Heart left ventricle (tissue), 16 donors: Measurements from ENCODE around the gene GABRB3. TPM values are rescaled to one million over a fixed set of nuclear protein-coding genes. Genes with fewer than 3 reads are reported as not detected.
A peak's percentile ranks its signal among the peaks of the same experiment; 100 is the strongest.

Experiments used
- ATAC-seq, 4 donors: fragments of 200-7000 bp; cut with Tn5 transposase; one replicate each; pipeline ENCODE4 v1.9.1; 2020 to 2022; ENCODE audit warnings: moderate library complexity in 4 of 4, mild to moderate bottlenecking in 3 of 4, moderate number of reproducible peaks in 1 of 4
- DNase-seq, 5 donors: peaks; one replicate each; pipeline ENCODE4 v3.0.0-alpha.2; 2020
- H3K27ac ChIP-seq, 12 donors: fragments of 200-600 bp; sonication (generic) in 4 of 12; one replicate each; pipeline versions ENCODE4 v1.5.0 to v1.8.0; 2016 to 2022; ENCODE audit warnings: mild to moderate bottlenecking in 2 of 12
- H3K27me3 ChIP-seq, 9 donors: fragments of 200-600 bp; sonication (generic) in 2 of 9; one replicate each; pipeline versions ENCODE4 v1.5.1 to v1.8.0; 2016 to 2022; ENCODE audit warnings: mild to moderate bottlenecking in 3 of 9
- H3K36me3 ChIP-seq, 9 donors: fragments of 200-600 bp; sonication (generic) in 2 of 9; one replicate each; pipeline versions ENCODE4 v1.5.0 to v1.8.0; 2018 to 2022; ENCODE audit warnings: mild to moderate bottlenecking in 2 of 9
- H3K4me1 ChIP-seq, 12 donors: fragments of 200-600 bp; sonication (generic) in 4 of 12; one replicate each; pipeline versions ENCODE4 v1.5.0 to v1.8.0; 2016 to 2022; ENCODE audit warnings: mild to moderate bottlenecking in 3 of 12
- H3K4me3 ChIP-seq, 12 donors: fragments of 200-600 bp; sonication (generic) in 4 of 12; one replicate each; pipeline versions ENCODE4 v1.5.0 to v1.8.0; 2017 to 2022; ENCODE audit warnings: mild to moderate bottlenecking in 9 of 12, moderate library complexity in 4 of 12
- H3K9me3 ChIP-seq, 12 donors: fragments of 200-600 bp; sonication (generic) in 4 of 12; one replicate each; pipeline versions ENCODE4 v1.5.0 to v1.8.0; 2016 to 2022; ENCODE audit warnings: mild to moderate bottlenecking in 1 of 12
- POLR2A ChIP-seq, 2 donors: fragments of 450-650 bp; IDR thresholded peaks; one replicate each; pipeline ENCODE4 v1.6.1; 2017; ENCODE audit warnings: antibody characterized with exemption in 2 of 2, mild to moderate bottlenecking in 2 of 2, moderate library complexity in 2 of 2
- whole genome bisulfite sequencing, 4 donors: extraction: QIAGEN DNeasy Blood & Tissue Kit in 2 of 4; methylation state at CpG; one replicate each; pipeline versions ENCODE4 v1.1.5 to v1.1.7; 2013 to 2018; 5-methylcytosine and 5-hydroxymethylcytosine counted together
- intact Hi-C, 10 donors: fragments of 100-400 bp; cut with DNase I; formaldehyde crosslinking; loops; one replicate each; pipeline versions ENCODE4 v1.11.1 to v1.14.2; 2022
- polyA plus RNA-seq, 2 donors: library from polyadenylated mRNA; stranded (reverse); fragments of 200-250 nt; gene quantifications; one replicate each; pipeline ENCODE4 v1.2.3, GENCODE V29; 2013
- total RNA-seq, 9 donors: library from RNA; depleted of rRNA in 2 of 9; stranded (reverse); fragments of >200 nt in 2 of 9; fragmentation: NEBNext Ultra II Directional in 3 of 9; extraction: Animal tissue kit (Norgen Biotek cat#: 25700) in 3 of 9; gene quantifications; one replicate each; pipeline versions ENCODE4 v1.1.0 to v1.2.4, GENCODE V29; 2016 to 2023
- TF ChIP-seq, protein P1 (sequence below), 12 donors: fragments of 200-600 bp; sonication (generic) in 4 of 12; IDR thresholded peaks; one replicate each; pipeline versions ENCODE4 v1.5.0 to v1.8.0; 2018 to 2022; ENCODE audit warnings: antibody characterized with exemption in 12 of 12, mild to moderate bottlenecking in 5 of 12
- donor health status: ischemic (EF 13 %, LVEDD 7.1; RV severe dilation, severe dysfunction).
- donor health status: healthy with polysubstance abuse.
- donor health status: DM: no; HTN: yes; CAD: no.
- donor health status: DM: no; HTN: no; CAD: no.
- donor health status: ischemic (EF 25% LVEDD 6.9; RV normal size, moderate dysfunction).
- donor health status: ischemic (EF 25% LVEDD 5.7; RV mildly dilated, moderate dysfunction).
- donor health status: healthy.
- donor health status: DM: yes; HTN: yes; CAD: no.
- donor health status: ischemic (EF 35%, LVEDD 5.7; RV mildly dilated, moderate dysfunction).
- donor health status: nonischemic (EF 11% LVEDD 7.7; RV severe dilation, severe dysfunction).
- donor health status: DM: yes; HTN: yes; CAD: no.
- donor health status: PGD.
- donor health status: ischemic (EF 29% LVEDD 5.4; RV normal size, mild dysfunction).
- donor health status: nonischemic (EF 23%, LVEDD 6.1; RV moderate dilation, normal function).

GABRB3 gene
- total and polyA plus RNA-seq, 11 donors, result 0.42 to 4.4 (median 1.7) TPM

DNA sequence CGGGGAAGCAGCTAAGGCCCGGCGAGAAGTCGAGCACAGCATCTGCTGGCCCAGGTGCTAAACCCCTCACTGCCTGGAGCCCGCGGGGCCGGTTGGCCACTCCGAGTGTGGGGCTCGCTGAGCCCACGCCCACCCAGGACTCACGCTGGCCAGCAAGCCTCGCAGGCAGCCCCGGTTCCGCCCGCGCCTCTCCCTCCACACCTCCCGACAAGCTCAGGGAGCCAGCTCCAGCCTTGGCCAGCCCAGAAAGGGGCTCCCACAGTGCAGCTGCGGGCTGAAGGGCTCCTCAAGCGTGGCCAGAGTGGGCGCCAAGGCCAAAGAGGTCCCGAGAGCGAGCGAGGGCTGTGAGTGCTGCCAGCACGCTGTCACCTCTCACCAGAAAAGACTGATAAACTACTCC is 8.9 kb upstream of the GABRB3 start:
- WGBS, 4 donors, result 58 to 88% (median 69%) methylated on average over 11 to 24 of the region's 24 CpGs
- Histone ChIP-seq H3K9me3 (peaks cover 0 to 6% (median 0%) of the 10 kb centered on the region in 12 donors), H3K36me3 (no peaks in the 10 kb centered on the region), H3K27ac (no peak overlapping the region), H3K27me3 (peaks cover 0 to 2% (median 0%) of the 10 kb centered on the region in 9 donors), H3K4me3 (no peak overlapping the region), H3K4me1 (no peaks in the 10 kb centered on the region)
- intact Hi-C loops, result no loop called here
- DNase-seq (no peak), ATAC-seq (no peak)
- TF ChIP-seq, protein P1, sequence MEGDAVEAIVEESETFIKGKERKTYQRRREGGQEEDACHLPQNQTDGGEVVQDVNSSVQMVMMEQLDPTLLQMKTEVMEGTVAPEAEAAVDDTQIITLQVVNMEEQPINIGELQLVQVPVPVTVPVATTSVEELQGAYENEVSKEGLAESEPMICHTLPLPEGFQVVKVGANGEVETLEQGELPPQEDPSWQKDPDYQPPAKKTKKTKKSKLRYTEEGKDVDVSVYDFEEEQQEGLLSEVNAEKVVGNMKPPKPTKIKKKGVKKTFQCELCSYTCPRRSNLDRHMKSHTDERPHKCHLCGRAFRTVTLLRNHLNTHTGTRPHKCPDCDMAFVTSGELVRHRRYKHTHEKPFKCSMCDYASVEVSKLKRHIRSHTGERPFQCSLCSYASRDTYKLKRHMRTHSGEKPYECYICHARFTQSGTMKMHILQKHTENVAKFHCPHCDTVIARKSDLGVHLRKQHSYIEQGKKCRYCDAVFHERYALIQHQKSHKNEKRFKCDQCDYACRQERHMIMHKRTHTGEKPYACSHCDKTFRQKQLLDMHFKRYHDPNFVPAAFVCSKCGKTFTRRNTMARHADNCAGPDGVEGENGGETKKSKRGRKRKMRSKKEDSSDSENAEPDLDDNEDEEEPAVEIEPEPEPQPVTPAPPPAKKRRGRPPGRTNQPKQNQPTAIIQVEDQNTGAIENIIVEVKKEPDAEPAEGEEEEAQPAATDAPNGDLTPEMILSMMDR (IDR thresholded peaks at IDR 0.05), result no peak
- TF ChIP-seq POLR2A (IDR thresholded peaks at IDR 0.05), result no peak

DNA sequence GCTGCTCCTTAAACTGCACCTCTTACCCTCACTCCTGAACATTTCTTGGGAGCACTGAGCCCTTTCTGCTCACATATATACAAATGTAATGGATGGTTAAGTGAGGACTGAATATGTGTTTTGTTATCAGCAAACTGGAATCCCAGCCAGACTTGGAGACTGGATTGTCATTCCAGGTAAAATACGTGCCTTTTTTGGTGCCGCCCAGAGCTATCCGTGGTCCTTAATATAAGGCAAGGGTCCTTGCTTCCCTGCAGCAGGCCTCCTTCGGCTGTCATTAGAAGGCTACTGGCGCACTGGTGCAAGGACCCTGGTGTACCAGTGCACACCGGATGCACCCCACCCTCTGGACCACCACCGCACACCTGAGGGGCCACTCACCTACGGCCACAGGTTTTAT is 1.1 kb upstream of the GABRB3 start:
- peak overlapping the region in 2 of 12 donors; percentile 50 to 56 for H3K4me3 ChIP-seq
- H3K27ac ChIP-seq, result no peak overlapping the region
- intact Hi-C loops, result no loop called here
- H3K4me1 ChIP-seq, result peaks cover 0 to 27% (median 2%) of the 10 kb centered on the region in 12 donors
- H3K9me3 ChIP-seq, result no peaks in the 10 kb centered on the region
- ATAC-seq (no peak), DNase-seq (no peak)
- peaks cover 0 to 47% (median 18%) of the 10 kb centered on the region in 9 donors for H3K27me3 ChIP-seq
- H3K36me3 ChIP-seq, result no peaks in the 10 kb centered on the region
- WGBS, 4 donors, result 9 to 15% (median 13%) methylated on average over 8 of the region's 8 CpGs
- TF ChIP-seq POLR2A (IDR thresholded peaks at IDR 0.05), result no peak
- TF ChIP-seq, protein P1 (IDR thresholded peaks at IDR 0.05), result no peak

DNA sequence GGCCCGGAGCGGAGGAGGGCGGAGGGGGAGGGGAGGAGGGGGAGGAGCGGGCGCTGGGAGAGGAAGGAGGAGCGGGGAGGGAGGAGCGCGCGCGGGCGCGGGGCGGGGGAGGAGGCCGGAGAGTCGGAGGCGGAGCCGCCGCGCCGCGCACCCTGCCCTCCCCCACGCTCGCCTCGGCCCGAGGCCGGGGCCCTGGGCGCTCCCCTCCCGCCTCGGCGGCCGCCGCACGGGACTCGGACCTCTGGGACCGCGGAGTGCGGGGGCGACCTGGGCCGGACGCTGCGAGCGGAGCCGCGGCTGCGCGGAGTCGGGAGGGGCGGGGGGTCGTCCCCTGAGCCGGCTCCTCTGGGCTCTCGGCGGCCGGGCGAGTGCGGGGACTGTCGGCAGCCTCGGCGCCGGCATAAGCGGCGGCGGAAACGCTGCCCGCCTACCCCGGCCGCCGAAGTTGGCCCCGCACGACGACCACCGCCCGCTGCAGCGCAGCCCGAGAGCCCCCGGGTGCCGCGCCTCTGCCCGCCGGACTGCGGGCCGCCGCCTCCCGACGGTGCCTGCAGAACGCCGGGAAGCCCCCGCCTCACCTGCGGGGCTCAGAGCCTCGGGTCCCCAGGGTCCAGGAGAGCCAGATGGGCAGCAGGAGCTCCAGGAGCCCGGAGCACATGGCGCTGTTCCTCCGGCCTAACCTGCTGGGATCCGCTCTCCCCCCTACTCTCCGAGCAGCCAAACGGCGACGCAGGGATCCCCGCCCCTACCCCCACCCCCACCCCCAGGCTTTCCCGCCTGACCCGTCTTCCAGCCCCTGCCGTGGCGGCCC is 406 bp upstream of the GABRB3 start:
- Histone ChIP-seq H3K36me3 (no peaks in the 10 kb centered on the region), H3K4me3 (peak overlapping the region in 11 of 12 donors; percentile 14 to 56 (median 44)), H3K27ac (no peak overlapping the region), H3K27me3 (peaks cover 0 to 49% (median 18%) of the 10 kb centered on the region in 9 donors), H3K4me1 (peaks cover 0 to 27% (median 2%) of the 10 kb centered on the region in 12 donors), H3K9me3 (no peaks in the 10 kb centered on the region)
- intact Hi-C loops, result no loop called here
- DNase-seq, result peak; percentile 51 to 76 (median 60)
- WGBS, 4 donors, result 0 to 1% (median 1%) methylated on average over 21 to 98 of the region's 102 CpGs
- TF ChIP-seq, protein P1 (IDR thresholded peaks at IDR 0.05), result no peak
- no peak for TF ChIP-seq POLR2A (IDR thresholded peaks at IDR 0.05)
- ATAC-seq, result peak in 3 of 4 donors; percentile 67 to 90 (median 86)

DNA sequence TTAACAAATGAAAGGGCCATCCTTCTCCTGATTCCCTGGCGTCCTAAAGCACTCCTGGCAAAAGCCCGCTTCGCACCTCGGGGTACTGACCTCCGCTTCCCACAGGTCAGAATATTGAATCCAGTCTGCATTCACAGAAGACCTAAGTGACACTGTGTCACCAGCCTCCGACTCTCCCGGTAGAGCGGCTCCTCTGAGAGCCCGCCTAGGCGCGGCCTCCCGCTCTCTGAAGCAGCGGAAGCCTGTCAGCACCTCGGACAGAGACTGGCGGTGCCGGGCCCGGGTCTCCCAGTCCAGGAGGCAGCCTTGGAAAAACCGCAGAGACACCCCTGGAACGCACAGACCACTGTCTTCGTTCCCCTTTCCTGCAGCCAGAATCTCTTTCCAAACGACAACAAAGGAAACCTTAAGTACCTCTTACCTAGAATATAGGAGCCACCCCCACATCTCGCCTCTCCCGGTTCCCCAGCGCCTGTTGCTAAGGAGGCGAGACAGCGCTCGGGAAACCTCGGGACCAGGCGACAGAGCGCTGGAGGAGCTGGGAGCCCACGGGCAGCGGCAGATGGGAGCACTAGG is 1.2 kb downstream of the GABRB3 start:
- H3K27me3 ChIP-seq, result peaks cover 0 to 61% (median 23%) of the 10 kb centered on the region in 9 donors
- ATAC-seq, result peak; percentile 69 to 90 (median 79)
- intact Hi-C loops, result no loop called here

More for the DNA sequence above, 1.2 kb downstream of the GABRB3 start:
- WGBS, 4 donors, result 1 to 2% (median 2%) methylated on average over 25 to 32 of the region's 32 CpGs
- H3K4me1 ChIP-seq, result peaks cover 0 to 27% (median 2%) of the 10 kb centered on the region in 12 donors
- no peak overlapping the region for H3K27ac ChIP-seq
- no peak for TF ChIP-seq POLR2A (IDR thresholded peaks at IDR 0.05)
- TF ChIP-seq, protein P1 (IDR thresholded peaks at IDR 0.05), result no peak
- H3K36me3 ChIP-seq, result no peaks in the 10 kb centered on the region
- no peaks in the 10 kb centered on the region for H3K9me3 ChIP-seq
- H3K4me3 ChIP-seq, result peak overlapping the region; percentile 23 to 56 (median 44)
- peak in 3 of 5 donors; percentile 25 to 63 (median 56) for DNase-seq
